K562 (cell line): ENCODE measurements around the gene RAPGEF5. TPM values are rescaled to one million over a fixed set of nuclear protein-coding genes. Genes with fewer than 3 reads are reported as not detected.
A peak's percentile ranks its signal among the peaks of the same experiment; 100 is the strongest.

Experiments
- ATAC-seq: fragments of 200-7000 bp; cut with Tn5 transposase; 3 replicates; pipeline ENCODE4 v1.9.1; 2020; ENCODE audit warnings: moderate library complexity
- BruUV-seq: library from RNA; stranded (reverse); fragments of 400-500 nt; replicated peaks from 2 replicates; lab custom pipeline; 2021; lab: Mats Ljungman, UMichigan
- CTCF ChIA-PET: fragments of 300-600 bp; formaldehyde crosslinking; extraction: SDS; loops from one replicate; lab custom pipeline; 2021; ENCODE audit warnings: low intra/inter-chr PET ratio; lab: Yijun Ruan, JAX
- POLR2A ChIA-PET: fragments of 300-600, 350-650 bp; sonication (Branson Sonifier 250); formaldehyde crosslinking; extraction: SDS; loops from one replicate; lab custom pipeline; 2021; ENCODE audit warnings: antibody characterized with exemption, inconsistent platforms; lab: Yijun Ruan, JAX
- DNase-seq, 4 experiments: peaks; one replicate each; pipeline versions ENCODE4 v3.0.0 to v3.0.0-alpha.2; 2011 to 2018; ENCODE audit warnings: low spot score in 3 of 4, mixed read lengths in 3 of 4; ENCODE audit errors: extremely low read depth in 1 of 4
- FAIRE-seq: peaks from 2 replicates; lab custom pipeline; 2011; peaks lifted over from hg19 to GRCh38; lab: Jason Lieb, UNC
- H2AFZ ChIP-seq: 2 replicates; pipeline ENCODE4 v1.6.0; 2011; ENCODE audit warnings: low read depth, low read length, control low read depth, inconsistent platforms
- H3K27ac ChIP-seq: fragments of 200-600 bp; 3 replicates; pipeline ENCODE4 v1.8.0; 2011; ENCODE audit warnings: low read depth, mild to moderate bottlenecking, control low read depth, inconsistent platforms, low read length, moderate library complexity, mixed read lengths; ENCODE audit errors: extremely low read depth
- H3K27me3 ChIP-seq, 2 experiments: fragments of 300-600 bp in 1 of 2; 2 replicates in 1 of 2; 3 replicates in 1 of 2; pipeline versions ENCODE4 v1.6.0 to v1.8.0; 2011; ENCODE audit warnings: inconsistent platforms in 2 of 2, low read length in 2 of 2, mild to moderate bottlenecking in 1 of 2, mixed read lengths in 1 of 2, moderate library complexity in 1 of 2; ENCODE audit not compliant: control insufficient read depth in 2 of 2, insufficient read depth in 2 of 2
- H3K36me3 ChIP-seq: fragments of 300-600 bp; 3 replicates; pipeline ENCODE4 v1.8.0; 2011; ENCODE audit warnings: mild to moderate bottlenecking, low read length, inconsistent platforms; ENCODE audit not compliant: control insufficient read depth, insufficient read depth
- H3K4me1 ChIP-seq, 2 experiments: fragments of 200-600 bp in 1 of 2; replicated peaks in 1 of 2; 2 replicates in 1 of 2; 3 replicates in 1 of 2; pipeline versions ENCODE4 v1.5.1 to v1.8.0; 2011; ENCODE audit warnings: inconsistent platforms in 2 of 2, low read length in 2 of 2, mild to moderate bottlenecking in 1 of 2, mixed read lengths in 1 of 2, moderate library complexity in 1 of 2; ENCODE audit not compliant: control insufficient read depth in 2 of 2, insufficient read depth in 2 of 2
- H3K4me2 ChIP-seq: 2 replicates; pipeline ENCODE4 v1.6.1; 2011; ENCODE audit warnings: low read length, control low read depth, inconsistent platforms, mixed read lengths; ENCODE audit not compliant: insufficient read depth
- H3K4me3 ChIP-seq: fragments of 200-600 bp; sonication (generic), shearing (Covaris generic); 2 replicates; pipeline ENCODE4 v1.5.1; 2016; ENCODE audit warnings: control low read depth, inconsistent platforms
- H3K79me2 ChIP-seq: fragments of 200-600 bp; 3 replicates; pipeline ENCODE4 v1.8.0; 2011; ENCODE audit warnings: low read length, inconsistent platforms; ENCODE audit not compliant: control insufficient read depth, insufficient read depth
- H3K9ac ChIP-seq, 2 experiments: 2 replicates each; pipeline versions ENCODE4 v1.6.0 to v1.6.1; 2011; ENCODE audit warnings: low read depth in 2 of 2, low read length in 2 of 2, control low read depth in 1 of 2, inconsistent platforms in 1 of 2, mild to moderate bottlenecking in 1 of 2, mixed read lengths in 1 of 2; ENCODE audit not compliant: insufficient read depth in 1 of 2
- H3K9me1 ChIP-seq: one replicate; pipeline ENCODE4 v1.6.0; 2011; ENCODE audit warnings: inconsistent platforms, mild to moderate bottlenecking, low read length, moderate library complexity; ENCODE audit not compliant: control insufficient read depth, insufficient read depth
- H3K9me3 ChIP-seq: replicated peaks from 2 replicates; pipeline ENCODE4 v1.5.1; 2011; ENCODE audit warnings: low read depth, low read length, inconsistent platforms; ENCODE audit not compliant: control insufficient read depth, insufficient read depth
- H4K20me1 ChIP-seq: replicated peaks from 2 replicates; pipeline ENCODE4 v1.6.1; 2011; ENCODE audit warnings: low read length, inconsistent platforms, mixed read lengths; ENCODE audit not compliant: control insufficient read depth, insufficient read depth
- GABPA ChIP-seq: fragments of 200-800 bp; sonication (Bioruptor generic); conservative IDR thresholded peaks from 2 replicates; pipeline ENCODE4 v1.6.1; 2016; ENCODE audit warnings: low read depth, missing genetic modification characterization, missing compliant biosample characterization
- HDGF ChIP-seq: fragments of 450-650 bp; IDR thresholded peaks from 2 replicates; pipeline ENCODE4 v1.6.1; 2016
- JUN ChIP-seq, 2 experiments: sonication (generic) in 1 of 2; formaldehyde crosslinking in 1 of 2; IDR thresholded peaks; 2 replicates each; pipeline versions ENCODE4 v1.6.1 to v1.8.0; 2012 to 2022; ENCODE audit warnings: borderline replicate concordance in 2 of 2, mild to moderate bottlenecking in 2 of 2, improper control_type of control experiment in 1 of 2, low read depth in 1 of 2, low read length in 1 of 2, missing genetic modification reagents in 1 of 2
- TAL1 ChIP-seq: fragments of 450-650 bp; IDR thresholded peaks from 2 replicates; pipeline ENCODE4 v1.6.1; 2016; ENCODE audit warnings: mild to moderate bottlenecking
- TCF7L2 ChIP-seq: fragments of 150-350 bp; IDR thresholded peaks from 2 replicates; pipeline ENCODE4 v1.6.1; 2016; ENCODE audit warnings: low read depth, mild to moderate bottlenecking, low read length, moderate library complexity
- ZNF12 ChIP-seq: sonication (generic); formaldehyde crosslinking; IDR thresholded peaks from 2 replicates; pipeline ENCODE4 v1.4.0; 2020; ENCODE audit warnings: mild to moderate bottlenecking, missing genetic modification reagents
- ZNF239 ChIP-seq: fragments of 250-450 bp; sonication (Bioruptor Pico); IDR thresholded peaks from 2 replicates; pipeline ENCODE4 v1.4.0; 2020; ENCODE audit warnings: mild to moderate bottlenecking
- WGBS: fragments of 100-300 bp; shearing (Covaris generic); methylation state at CpG from one replicate; pipeline ENCODE4 v1.1.6; 2016; ENCODE audit warnings: low coverage, mixed read lengths; ENCODE audit not compliant: insufficient coverage; ENCODE audit errors: missing lambda C conversion rate; 5-methylcytosine and 5-hydroxymethylcytosine counted together
- in situ Hi-C: fragments of 300-500 bp; cut with MboI; formaldehyde crosslinking; loops from 4 replicates; pipeline ENCODE4 v1.15.0; 2018; ENCODE audit warnings: inconsistent platforms, mixed read lengths
- intact Hi-C: fragments of 100-400 bp; cut with micrococcal nuclease; formaldehyde crosslinking; loops from 2 replicates; pipeline ENCODE4 v1.14.2; 2022
- polyA plus RNA-seq, 8 experiments: library from polyadenylated mRNA; depleted of rRNA in 4 of 8; stranded (reverse) in 5 of 8; unstranded in 3 of 8; fragments of >200 nt; fragmentation: Nextera tagmentation in 2 of 8; fragmentation: Illumina TruSeq in 1 of 8; extraction: Ambion mirVana in 2 of 8; extraction: Trizol in 1 of 8; gene quantifications; 2 replicates each; pipeline versions ENCODE4 v1.2.1 to v1.2.3, GENCODE V29; 2011 to 2014; ENCODE audit warnings: inconsistent platforms in 1 of 8, missing spikeins in 1 of 8
- total RNA-seq, 7 experiments: library from RNA; depleted of rRNA in 6 of 7; stranded (reverse); fragments of >200 nt in 6 of 7; fragmentation: Illumina TruSeq in 2 of 7; extraction: Trizol in 2 of 7; gene quantifications; 2 replicates each; pipeline versions ENCODE4 v1.2.1 to v1.2.3, GENCODE V29; 2011 to 2021; ENCODE audit warnings: low replicate concordance in 1 of 7

The RAPGEF5 gene
- total and polyA plus RNA-seq, 9 of the 15 experiments (the other 6 are each of a cell fraction or from before 2014, with no cell fraction given): 0.39 to 2.0 (median 1.1) TPM

DNA sequence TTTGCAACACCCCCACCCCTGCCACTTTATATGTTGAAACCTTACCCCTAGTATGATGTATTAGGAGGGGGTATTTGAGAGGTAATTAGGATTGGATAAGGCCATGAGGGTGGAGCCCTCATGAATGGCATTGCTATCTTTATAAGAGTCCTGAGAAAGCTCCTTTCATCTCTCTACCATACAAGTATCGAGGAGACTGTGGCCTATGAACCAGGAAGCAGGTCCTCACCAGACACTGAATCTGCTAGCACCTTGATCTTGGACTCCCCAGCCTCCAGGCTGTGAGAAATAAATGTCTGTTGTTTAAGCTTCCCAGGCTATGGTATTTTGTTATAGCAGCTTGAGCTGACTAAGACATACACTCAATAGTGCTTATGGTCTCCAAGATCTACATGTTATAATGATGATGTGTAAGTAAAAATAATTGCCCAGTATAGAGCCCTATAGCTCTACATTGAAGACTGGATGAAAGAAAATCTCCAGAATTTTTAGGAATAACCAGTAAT lies 188.8 kb downstream of the RAPGEF5 start:
- BruUV-seq: no TSS peak
- DNase-seq (no peak), FAIRE-seq (no peak), ATAC-seq (no peak)
- Histone ChIP-seq H3K36me3 (no peaks in the 10 kb centered on the region), H3K4me3 (no peak overlapping the region), H4K20me1 (no peaks in the 10 kb centered on the region)
- CTCF ChIA-PET: no interaction called here
- in situ Hi-C loops: no loop called here
- WGBS: 57% methylated on average over 1 of the region's 1 CpG
- no peak for TF ChIP-seq TCF7L2
- no peak for TF ChIP-seq HDGF
- no peak for TF ChIP-seq JUN (IDR thresholded peaks at IDR 0.05; ENCODE audit: borderline replicate concordance, low read depth, low read length)
- no peak for TF ChIP-seq JUN (CRISPR knock-in tag; IDR thresholded peaks at IDR 0.05; ENCODE audit: borderline replicate concordance)
- no peak for TF ChIP-seq GABPA
- TF ChIP-seq ZNF239: no peak
- TF ChIP-seq TAL1: no peak
- TF ChIP-seq ZNF12 (CRISPR knock-in tag): peak; percentile 94
- TF ChIP-seq, all 486 proteins: peak for 1
- Histone ChIP-seq H3K27ac (no peak overlapping the region), H3K4me1 (peaks cover 0 to 14% of the 10 kb centered on the region in 2 experiments; a peak in 3 of 5 replicates), H3K9me3 (no peaks in the 10 kb centered on the region), H3K27me3 (no peaks in the 10 kb centered on the region), H3K9ac (no peak overlapping the region), H3K79me2 (no peaks in the 10 kb centered on the region), H3K9me1 (no peaks in the 10 kb centered on the region), H3K4me2 (no peak overlapping the region), H2AFZ (no peak overlapping the region)
- intact Hi-C loops: loop anchor here (5.0 kb wide), 1 partner anchor 46 kb away; no protein-coding TSS in a partner anchor
- POLR2A ChIA-PET: interaction anchor here (0.6 to 1.5 kb wide), 4 partner anchors 8 to 79 kb away, joined by 3 to 4 read pairs (median 4); no protein-coding TSS in a partner anchor
